ENCODE data around the gene SATB1.

Gene SATB1

DNA sequence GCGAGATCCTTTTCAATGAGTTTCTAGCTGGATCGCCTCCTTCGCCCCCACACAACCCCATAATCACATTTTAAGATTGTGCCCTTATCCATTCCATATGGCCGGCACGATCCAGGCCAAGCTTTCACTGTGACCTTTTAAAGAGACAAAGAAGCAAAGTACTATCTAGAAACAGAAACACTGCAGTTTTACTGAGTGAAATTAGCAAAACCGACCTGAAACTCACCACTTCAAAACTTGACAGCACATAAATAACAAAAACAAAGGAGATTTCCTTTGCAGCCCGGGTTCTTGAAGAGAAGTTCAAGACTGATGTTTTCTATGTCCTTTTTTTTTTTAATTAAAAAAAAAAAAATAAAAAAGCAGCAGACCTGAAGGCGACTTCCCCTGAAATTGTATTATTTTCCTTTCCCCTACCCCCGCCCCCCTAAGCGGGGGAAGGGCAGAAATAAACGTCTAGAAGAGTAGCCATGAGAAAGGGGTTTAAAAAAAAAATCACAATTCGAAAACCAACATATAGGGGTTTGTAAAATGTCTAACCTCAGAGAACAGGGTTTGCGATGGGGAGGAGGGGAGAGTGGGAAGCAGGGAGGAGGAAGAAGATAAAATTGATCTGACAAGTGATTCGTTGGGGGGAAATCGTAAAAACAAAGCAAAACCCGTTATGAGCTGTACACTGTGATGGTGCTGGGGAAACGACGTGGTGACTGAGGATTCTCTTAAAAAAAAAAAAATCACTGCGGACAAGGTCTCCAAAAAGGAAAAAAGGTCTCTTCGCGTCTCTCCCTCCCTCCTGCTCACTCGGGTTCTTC is 1.5 kb downstream of the SATB1 start:
- Histone ChIP-seq H3K9ac (ENCODE audit: low read depth, low read length, poor library complexity, severe bottlenecking) (peak overlapping the region; percentile 95), H3K9me3 (ENCODE audit: insufficient read depth, low read depth, low read length) (no peaks in the 10 kb centered on the region), H3K27me3 (ENCODE audit: insufficient read depth, low read length, poor library complexity, severe bottlenecking) (no peaks in the 10 kb centered on the region), H3K9me2 (replicated peaks; ENCODE audit: low read depth, low read length) (no peaks in the 10 kb centered on the region), H3K4me3 (ENCODE audit: low read length, poor library complexity, severe bottlenecking) (peak overlapping the region; percentile 97), H3K36me3 (ENCODE audit: insufficient read depth, low read length) (peaks cover 19% of the 10 kb centered on the region), H3F3A (ENCODE audit: low read depth) (peaks cover 17% of the 10 kb centered on the region), H3K79me2 (ENCODE audit: insufficient read depth, low read length) (peaks cover 89% of the 10 kb centered on the region), H4K20me1 (ENCODE audit: insufficient read depth, low read length, poor library complexity, severe bottlenecking) (peaks cover 34% of the 10 kb centered on the region), H2AFZ (ENCODE audit: low read length) (no peak overlapping the region), H3K4me2 (ENCODE audit: low read depth, low read length, poor library complexity, severe bottlenecking) (peak overlapping the region; percentile 94), H3K4me1 (ENCODE audit: insufficient read depth, low read length, poor library complexity, severe bottlenecking) (peaks cover 64% of the 10 kb centered on the region)
- no peak for TF ChIP-seq EZH2phosphoT487 (IDR thresholded peaks at IDR 0.05; ENCODE audit: borderline replicate concordance)
- TF ChIP-seq, protein P1, sequence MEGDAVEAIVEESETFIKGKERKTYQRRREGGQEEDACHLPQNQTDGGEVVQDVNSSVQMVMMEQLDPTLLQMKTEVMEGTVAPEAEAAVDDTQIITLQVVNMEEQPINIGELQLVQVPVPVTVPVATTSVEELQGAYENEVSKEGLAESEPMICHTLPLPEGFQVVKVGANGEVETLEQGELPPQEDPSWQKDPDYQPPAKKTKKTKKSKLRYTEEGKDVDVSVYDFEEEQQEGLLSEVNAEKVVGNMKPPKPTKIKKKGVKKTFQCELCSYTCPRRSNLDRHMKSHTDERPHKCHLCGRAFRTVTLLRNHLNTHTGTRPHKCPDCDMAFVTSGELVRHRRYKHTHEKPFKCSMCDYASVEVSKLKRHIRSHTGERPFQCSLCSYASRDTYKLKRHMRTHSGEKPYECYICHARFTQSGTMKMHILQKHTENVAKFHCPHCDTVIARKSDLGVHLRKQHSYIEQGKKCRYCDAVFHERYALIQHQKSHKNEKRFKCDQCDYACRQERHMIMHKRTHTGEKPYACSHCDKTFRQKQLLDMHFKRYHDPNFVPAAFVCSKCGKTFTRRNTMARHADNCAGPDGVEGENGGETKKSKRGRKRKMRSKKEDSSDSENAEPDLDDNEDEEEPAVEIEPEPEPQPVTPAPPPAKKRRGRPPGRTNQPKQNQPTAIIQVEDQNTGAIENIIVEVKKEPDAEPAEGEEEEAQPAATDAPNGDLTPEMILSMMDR (conservative IDR thresholded peaks at IDR 0.05; ENCODE audit: low read length) = no peak

DNA sequence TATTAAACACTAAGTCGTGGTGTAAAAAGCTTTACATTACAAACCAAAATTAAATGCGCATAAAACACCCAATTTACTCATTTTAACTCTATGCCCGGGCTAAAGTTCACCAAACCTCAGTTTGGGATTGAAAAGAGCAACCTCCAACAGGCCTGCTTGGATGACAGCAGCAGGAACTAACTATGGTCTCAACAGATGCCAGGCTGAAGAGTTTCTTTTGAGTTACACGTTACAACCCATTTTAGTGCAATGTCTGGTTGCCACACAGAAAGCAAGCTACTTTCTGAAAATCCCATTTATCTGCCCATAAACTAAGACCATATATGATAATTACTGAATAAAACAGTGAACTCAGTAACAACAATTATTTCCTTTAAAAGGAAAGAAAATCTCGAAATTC is 2.2 kb downstream of the SATB1 start:
- TF ChIP-seq, protein P1 (conservative IDR thresholded peaks at IDR 0.05; ENCODE audit: low read length) = no peak
- TF ChIP-seq EZH2phosphoT487 (IDR thresholded peaks at IDR 0.05; ENCODE audit: borderline replicate concordance) = no peak
- Histone ChIP-seq H3F3A (ENCODE audit: low read depth) (peaks cover 17% of the 10 kb centered on the region), H3K9ac (ENCODE audit: low read depth, low read length, poor library complexity, severe bottlenecking) (peak overlapping the region; percentile 95), H3K79me2 (ENCODE audit: insufficient read depth, low read length) (peaks cover 89% of the 10 kb centered on the region), H3K4me2 (ENCODE audit: low read depth, low read length, poor library complexity, severe bottlenecking) (peak overlapping the region; percentile 94), H3K4me1 (ENCODE audit: insufficient read depth, low read length, poor library complexity, severe bottlenecking) (peaks cover 65% of the 10 kb centered on the region), H4K20me1 (ENCODE audit: insufficient read depth, low read length, poor library complexity, severe bottlenecking) (peaks cover 34% of the 10 kb centered on the region), H3K9me3 (ENCODE audit: insufficient read depth, low read depth, low read length) (no peaks in the 10 kb centered on the region), H3K9me2 (replicated peaks; ENCODE audit: low read depth, low read length) (no peaks in the 10 kb centered on the region), H3K27me3 (ENCODE audit: insufficient read depth, low read length, poor library complexity, severe bottlenecking) (no peaks in the 10 kb centered on the region), H3K36me3 (ENCODE audit: insufficient read depth, low read length) (peaks cover 24% of the 10 kb centered on the region), H3K4me3 (ENCODE audit: low read length, poor library complexity, severe bottlenecking) (peak overlapping the region; percentile 97), H2AFZ (ENCODE audit: low read length) (no peak overlapping the region)

GRCh38 chr3:18420555-18420954 is 4.6 kb downstream of the SATB1 start:
- H3K4me3 ChIP-seq (ENCODE audit: low read length, poor library complexity, severe bottlenecking) = peak overlapping the region; percentile 41
- peaks cover 75% of the 10 kb centered on the region for H3K4me1 ChIP-seq (ENCODE audit: insufficient read depth, low read length, poor library complexity, severe bottlenecking)
- H3K4me2 ChIP-seq (ENCODE audit: low read depth, low read length, poor library complexity, severe bottlenecking) = peak overlapping the region; percentile 62
- H2AFZ ChIP-seq (ENCODE audit: low read length) = no peak overlapping the region
- H3F3A ChIP-seq (ENCODE audit: low read depth) = no peaks in the 10 kb centered on the region
- no peak for TF ChIP-seq EZH2phosphoT487 (IDR thresholded peaks at IDR 0.05; ENCODE audit: borderline replicate concordance)
- TF ChIP-seq, protein P1 (conservative IDR thresholded peaks at IDR 0.05; ENCODE audit: low read length) = no peak
- no peaks in the 10 kb centered on the region for H3K9me3 ChIP-seq (ENCODE audit: insufficient read depth, low read depth, low read length)
- peaks cover 94% of the 10 kb centered on the region for H3K79me2 ChIP-seq (ENCODE audit: insufficient read depth, low read length)
- no peaks in the 10 kb centered on the region for H3K9me2 ChIP-seq (replicated peaks; ENCODE audit: low read depth, low read length)
- H4K20me1 ChIP-seq (ENCODE audit: insufficient read depth, low read length, poor library complexity, severe bottlenecking) = peaks cover 34% of the 10 kb centered on the region
- H3K27me3 ChIP-seq (ENCODE audit: insufficient read depth, low read length, poor library complexity, severe bottlenecking) = no peaks in the 10 kb centered on the region
- peak overlapping the region; percentile 18 for H3K9ac ChIP-seq (ENCODE audit: low read depth, low read length, poor library complexity, severe bottlenecking)
- H3K36me3 ChIP-seq (ENCODE audit: insufficient read depth, low read length) = peaks cover 47% of the 10 kb centered on the region
